Skeletal muscle cell (primary cell): ENCODE results near the gene EPSTI1.
"Not testable (repeated sequence)": the region's sequence is repeated elsewhere in the genome, so short reads cannot be mapped to it uniquely, and the experiment has no call there.

Experiments used
- DNase-seq: peaks from one replicate; pipeline ENCODE4 v3.0.0-alpha.2; 2010; ENCODE audit warnings: low read depth
- H3K4me3 ChIP-seq: 2 replicates; pipeline ENCODE4 v1.5.1; 2011; ENCODE audit warnings: low read depth, mild to moderate bottlenecking, control low read depth, low read length, moderate library complexity

EPSTI1 gene

GRCh38 chr13:43006893-43007631 lies 15.0 kb upstream of the EPSTI1 start:
- no peak overlapping the region for H3K4me3 ChIP-seq
- DNase-seq = peak; percentile 55

- no peak overlapping the region for H3K4me3 ChIP-seq
- no peak for DNase-seq
These were observed 13.6 kb upstream of the EPSTI1 start for GRCh38 chr13:43005460-43006236.

GRCh38 chr13:43003729-43004128 lies 11.7 kb upstream of the EPSTI1 start:
- no peak overlapping the region for H3K4me3 ChIP-seq
- DNase-seq = no peak

- H3K4me3 ChIP-seq = no peak overlapping the region
- DNase-seq = no peak
These were observed 11.0 kb upstream of the EPSTI1 start for GRCh38 chr13:43003010-43003409.

GRCh38 chr13:43002021-43002420 lies 10.0 kb upstream of the EPSTI1 start:
- H3K4me3 ChIP-seq = no peak overlapping the region
- no peak for DNase-seq

- no peak overlapping the region for H3K4me3 ChIP-seq
- DNase-seq = no peak
These were observed 8.6 kb upstream of the EPSTI1 start for GRCh38 chr13:43000676-43001075.

GRCh38 chr13:42999491-42999890 lies 7.5 kb upstream of the EPSTI1 start:
- DNase-seq = no peak
- no peak overlapping the region for H3K4me3 ChIP-seq

GRCh38 chr13:42997381-42997780 lies 5.3 kb upstream of the EPSTI1 start:
- H3K4me3 ChIP-seq = no peak overlapping the region
- no peak for DNase-seq

GRCh38 chr13:42996584-42996983 lies 4.5 kb upstream of the EPSTI1 start:
- DNase-seq = peak; percentile 93
- H3K4me3 ChIP-seq = no peak overlapping the region

GRCh38 chr13:42994878-42995277 lies 2.8 kb upstream of the EPSTI1 start:
- no peak overlapping the region for H3K4me3 ChIP-seq
- DNase-seq = no peak

GRCh38 chr13:42992764-42993122 lies 702 bp upstream of the EPSTI1 start:
- no peak for DNase-seq
- H3K4me3 ChIP-seq = no peak overlapping the region

- DNase-seq = not testable (repeated sequence)
- H3K4me3 ChIP-seq = peak overlapping the region; percentile 55
These were observed 676 bp downstream of the EPSTI1 start for GRCh38 chr13:42991233-42991897.

GRCh38 chr13:42990291-42991232 lies 1.5 kb downstream of the EPSTI1 start:
- no peak for DNase-seq
- no peak overlapping the region for H3K4me3 ChIP-seq

GRCh38 chr13:42986176-42986574 lies 5.9 kb downstream of the EPSTI1 start:
- DNase-seq = no peak
- H3K4me3 ChIP-seq = no peak overlapping the region

GRCh38 chr13:42985312-42986175 lies 6.5 kb downstream of the EPSTI1 start:
- DNase-seq = no peak
- no peak overlapping the region for H3K4me3 ChIP-seq

- no peak overlapping the region for H3K4me3 ChIP-seq
- no peak for DNase-seq
These were observed 7.3 kb downstream of the EPSTI1 start for GRCh38 chr13:42984691-42985090.

- DNase-seq = no peak
- no peak overlapping the region for H3K4me3 ChIP-seq
These were observed 8.0 kb downstream of the EPSTI1 start for GRCh38 chr13:42984026-42984425.

GRCh38 chr13:42981853-42982252 lies 10.2 kb downstream of the EPSTI1 start:
- no peak for DNase-seq
- H3K4me3 ChIP-seq = no peak overlapping the region

- no peak overlapping the region for H3K4me3 ChIP-seq
- DNase-seq = peak; percentile 52
These were observed 10.7 kb downstream of the EPSTI1 start for GRCh38 chr13:42981317-42981716.
